ENCODE results near the gene UBQLNL.

Gene UBQLNL

GRCh38 chr11:5507177-5507932 lies 9.1 kb downstream of the UBQLNL start:
- DNase-seq, result no peak

- no peak for DNase-seq
These were observed 11.0 kb downstream of the UBQLNL start for GRCh38 chr11:5505363-5506048.

GRCh38 chr11:5504403-5504921 lies 12.0 kb downstream of the UBQLNL start:
- DNase-seq, result no peak

- no peak for DNase-seq
These were observed 16.1 kb downstream of the UBQLNL start for GRCh38 chr11:5500393-5500801.

- DNase-seq, result no peak
These were observed 16.8 kb downstream of the UBQLNL start for GRCh38 chr11:5499671-5500070.

GRCh38 chr11:5489576-5490357 lies 26.7 kb downstream of the UBQLNL start:
- DNase-seq, result no peak

- no peak for DNase-seq
These were observed 27.6 kb downstream of the UBQLNL start for GRCh38 chr11:5488798-5489399.

- no peak for DNase-seq
These were observed 28.1 kb downstream of the UBQLNL start, which contains the start of gene OR52D1 for GRCh38 chr11:5488385-5488784. OR52D1 (plus strand) TSS chr11:5488685; CDS start chr11:5488707, 22 bp downstream.

GRCh38 chr11:5486421-5486820 lies 30.1 kb downstream of the UBQLNL start:
- DNase-seq, result no peak

GRCh38 chr11:5486003-5486402 lies 30.5 kb downstream of the UBQLNL start:
- no peak for DNase-seq

- DNase-seq, result no peak
These were observed 40.2 kb downstream of the UBQLNL start for GRCh38 chr11:5476186-5476819.

GRCh38 chr11:5473921-5474320 lies 42.6 kb downstream of the UBQLNL start:
- no peak for DNase-seq

- no peak for DNase-seq
These were observed 49.0 kb downstream of the UBQLNL start for GRCh38 chr11:5467527-5467926.
